Measurements from ENCODE around the gene ZNF778.

The ZNF778 gene

GRCh38 chr16:89174055-89174827 is 43.3 kb upstream of the ZNF778 start:
- Histone ChIP-seq H3K27ac (ENCODE audit: low read depth, low read length) (no peak overlapping the region; the same call in 1 of the 2 replicates), H3K4me3 (ENCODE audit: low read length) (no peak overlapping the region), H3K36me3 (ENCODE audit: insufficient read depth, low read length) (no peaks in the 10 kb centered on the region), H3K4me1 (ENCODE audit: insufficient read depth, low read length) (peaks cover 5% of the 10 kb centered on the region; the same call in 1 of the 2 replicates), H3K9me3 (ENCODE audit: insufficient read depth, low read depth, low read length) (no peaks in the 10 kb centered on the region), H3K27me3 (ENCODE audit: insufficient read depth, low read length) (peaks cover 31% of the 10 kb centered on the region), H3K9ac (ENCODE audit: low read depth, low read length) (no peak overlapping the region)
- 83% methylated on average over 23 of the region's 23 CpGs for WGBS

DNA sequence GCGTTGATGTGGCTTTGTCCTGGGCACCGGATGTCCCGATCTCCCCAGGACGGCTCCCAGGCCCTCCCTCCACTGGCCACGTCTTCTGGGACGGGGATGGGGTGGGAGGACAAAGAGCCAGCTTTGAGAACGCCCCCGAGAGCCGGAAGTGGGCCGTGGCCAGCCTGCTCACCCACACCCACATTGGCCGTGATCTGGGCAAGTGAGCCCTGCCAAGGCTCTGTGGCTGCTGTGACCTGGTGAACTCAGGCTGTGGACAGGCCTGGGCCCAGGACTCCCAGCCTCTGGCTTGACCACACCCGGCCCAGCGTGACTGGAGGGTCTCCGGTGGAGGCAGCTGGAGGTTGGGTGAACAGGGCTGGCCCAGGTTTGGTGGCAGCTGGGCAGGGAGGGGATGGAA is 42.6 kb upstream of the ZNF778 start:
- Histone ChIP-seq H3K27ac (ENCODE audit: low read depth, low read length) (no peak overlapping the region), H3K27me3 (ENCODE audit: insufficient read depth, low read length) (peaks cover 25% of the 10 kb centered on the region)

DNA sequence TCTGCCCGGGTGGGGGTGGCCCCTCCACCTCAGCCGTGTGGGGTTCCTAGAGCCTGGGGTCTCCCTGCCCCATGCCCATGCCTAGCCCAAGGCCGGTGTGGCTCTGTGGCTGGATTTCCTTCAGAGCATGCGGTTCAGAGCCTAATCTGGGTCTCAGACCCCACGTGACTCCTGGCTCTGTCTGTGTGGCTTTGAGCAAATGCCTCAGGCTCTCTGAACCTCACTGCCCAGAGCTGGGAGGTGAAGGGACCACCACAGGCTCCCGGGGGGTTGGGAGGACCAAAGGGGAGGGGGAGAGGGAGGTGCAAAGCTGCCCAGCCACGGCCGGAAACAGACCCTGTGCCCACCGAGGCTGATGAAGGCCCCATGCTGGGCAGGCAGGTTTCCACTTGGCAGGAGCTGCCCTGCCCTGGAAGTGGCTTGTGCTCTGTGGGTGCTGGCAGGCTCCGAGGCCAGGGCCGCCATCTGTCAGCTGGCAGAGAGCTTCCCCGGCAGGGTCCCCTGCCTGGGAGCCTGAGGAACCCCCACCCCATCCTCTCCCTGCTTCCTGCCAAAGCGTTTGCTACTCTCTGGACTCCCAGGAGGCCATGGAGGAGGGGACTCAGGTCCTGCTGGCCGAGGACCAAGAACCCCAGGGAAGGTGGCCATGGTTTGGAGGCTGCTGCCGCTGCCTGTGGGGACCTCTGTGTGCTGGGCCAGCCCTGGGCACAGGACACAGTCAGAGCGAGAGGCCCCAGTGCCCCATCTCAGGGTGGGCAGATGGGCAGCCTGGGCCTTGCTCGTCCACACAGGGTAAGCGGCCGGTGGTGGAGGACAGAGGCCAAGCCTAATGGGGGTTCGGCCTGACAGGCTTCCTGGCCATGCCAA is 42.0 kb upstream of the ZNF778 start:
- Histone ChIP-seq H3K9ac (ENCODE audit: low read depth, low read length) (no peak overlapping the region), H3K4me3 (ENCODE audit: low read length) (no peak overlapping the region), H3K27me3 (ENCODE audit: insufficient read depth, low read length) (peaks cover 19% of the 10 kb centered on the region), H3K9me3 (ENCODE audit: insufficient read depth, low read depth, low read length) (no peaks in the 10 kb centered on the region), H3K4me1 (ENCODE audit: insufficient read depth, low read length) (peaks cover 5% of the 10 kb centered on the region; the same call in 1 of the 2 replicates), H3K36me3 (ENCODE audit: insufficient read depth, low read length) (no peaks in the 10 kb centered on the region), H3K27ac (ENCODE audit: low read depth, low read length) (no peak overlapping the region)
- 88% methylated on average over 20 of the region's 20 CpGs for WGBS

More for the DNA sequence above, 42.6 kb upstream of the ZNF778 start:
- WGBS: 94% methylated on average over 14 of the region's 14 CpGs
- Histone ChIP-seq H3K4me3 (ENCODE audit: low read length) (no peak overlapping the region), H3K9me3 (ENCODE audit: insufficient read depth, low read depth, low read length) (no peaks in the 10 kb centered on the region), H3K4me1 (ENCODE audit: insufficient read depth, low read length) (peaks cover 5% of the 10 kb centered on the region; the same call in 1 of the 2 replicates), H3K9ac (ENCODE audit: low read depth, low read length) (no peak overlapping the region), H3K36me3 (ENCODE audit: insufficient read depth, low read length) (no peaks in the 10 kb centered on the region)

DNA sequence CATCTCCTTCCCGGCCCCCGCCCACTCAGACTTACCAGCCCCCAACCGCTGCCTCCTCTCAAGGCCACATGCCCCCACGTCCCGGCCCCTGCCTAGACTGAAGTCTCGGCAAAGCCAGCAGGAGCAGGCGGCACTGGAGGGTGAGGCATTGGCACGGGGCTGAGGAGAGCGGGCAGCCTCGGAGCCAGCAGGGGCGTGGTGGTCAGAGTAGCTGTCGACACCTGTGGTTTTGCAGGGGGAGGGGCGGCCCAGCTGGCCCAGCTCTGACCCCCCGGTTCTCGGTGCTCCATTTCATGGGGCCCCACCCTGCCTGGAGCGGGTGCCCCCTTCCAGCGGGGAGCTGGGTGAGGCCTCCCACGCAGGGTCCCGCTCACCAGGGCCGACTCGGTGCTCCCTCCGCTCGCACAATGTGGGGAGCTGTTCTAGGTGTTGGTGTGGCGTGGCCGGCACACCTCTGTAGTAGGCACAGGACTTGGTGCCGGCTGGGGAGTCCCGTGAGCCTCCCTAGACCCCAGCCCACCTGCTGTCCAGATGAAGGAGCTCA is 41.3 kb upstream of the ZNF778 start:
- WGBS: 90% methylated on average over 27 of the region's 27 CpGs
- H3K36me3 ChIP-seq (ENCODE audit: insufficient read depth, low read length): no peaks in the 10 kb centered on the region
- H3K27ac ChIP-seq (ENCODE audit: low read depth, low read length): no peak overlapping the region
- peaks cover 13% of the 10 kb centered on the region for H3K27me3 ChIP-seq (ENCODE audit: insufficient read depth, low read length)
- no peak overlapping the region for H3K9ac ChIP-seq (ENCODE audit: low read depth, low read length)
- no peak overlapping the region for H3K4me3 ChIP-seq (ENCODE audit: low read length)
- no peaks in the 10 kb centered on the region for H3K9me3 ChIP-seq (ENCODE audit: insufficient read depth, low read depth, low read length)
- H3K4me1 ChIP-seq (ENCODE audit: insufficient read depth, low read length): peaks cover 5% of the 10 kb centered on the region; the same call in 1 of the 2 replicates

DNA sequence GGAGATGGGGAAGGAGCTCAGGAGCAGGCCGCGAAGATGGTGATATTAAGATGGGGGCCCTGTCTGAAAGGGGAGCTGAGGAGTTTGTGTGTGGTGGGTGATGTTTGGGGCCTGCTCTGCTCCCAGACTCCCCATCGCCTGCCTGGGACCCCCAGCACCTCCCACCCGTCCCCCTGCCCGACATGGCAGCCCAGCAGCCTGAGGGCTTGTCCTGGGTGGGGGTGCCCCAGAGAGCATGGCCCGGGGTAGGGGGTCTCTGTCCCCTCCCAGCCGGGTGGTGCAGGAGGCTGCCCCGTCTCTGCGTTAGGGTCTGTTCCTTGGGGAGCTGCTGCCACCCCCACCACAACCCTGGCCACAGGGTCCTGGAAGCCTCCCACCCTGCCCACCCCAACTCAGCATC is 40.8 kb upstream of the ZNF778 start:
- H3K4me1 ChIP-seq (ENCODE audit: insufficient read depth, low read length): peaks cover 5% of the 10 kb centered on the region; the same call in 1 of the 2 replicates

DNA sequence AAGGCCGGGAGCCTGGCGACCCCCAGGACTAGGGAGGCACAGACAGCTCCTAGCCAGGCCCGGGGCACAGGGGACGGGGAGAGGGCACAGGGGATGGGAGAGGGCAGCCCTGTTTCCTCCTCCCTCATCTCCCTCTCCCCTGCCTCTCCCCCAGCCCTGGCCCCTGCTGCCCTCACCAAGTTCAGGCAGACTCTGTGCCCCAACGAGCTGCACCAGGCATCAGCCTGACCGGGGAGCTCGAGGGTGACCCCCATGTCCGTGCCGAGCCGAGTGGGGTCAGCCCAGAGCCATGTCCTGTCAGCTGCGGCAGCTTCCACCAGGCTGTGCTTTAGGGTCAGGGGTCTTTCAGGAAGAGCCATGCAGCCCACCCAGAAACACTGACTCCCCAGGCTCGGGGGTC is 40.0 kb upstream of the ZNF778 start:
- peaks cover 4% of the 10 kb centered on the region for H3K27me3 ChIP-seq (ENCODE audit: insufficient read depth, low read length)
- H3K27ac ChIP-seq (ENCODE audit: low read depth, low read length): no peak overlapping the region
- H3K9ac ChIP-seq (ENCODE audit: low read depth, low read length): no peak overlapping the region
- H3K4me1 ChIP-seq (ENCODE audit: insufficient read depth, low read length): peaks cover 5% of the 10 kb centered on the region; the same call in 1 of the 2 replicates
- no peak overlapping the region for H3K4me3 ChIP-seq (ENCODE audit: low read length)
- no peaks in the 10 kb centered on the region for H3K9me3 ChIP-seq (ENCODE audit: insufficient read depth, low read depth, low read length)
- 92% methylated on average over 12 of the region's 12 CpGs for WGBS
- no peaks in the 10 kb centered on the region for H3K36me3 ChIP-seq (ENCODE audit: insufficient read depth, low read length)

More for the DNA sequence above, 40.8 kb upstream of the ZNF778 start:
- no peak overlapping the region for H3K27ac ChIP-seq (ENCODE audit: low read depth, low read length)
- no peak overlapping the region for H3K9ac ChIP-seq (ENCODE audit: low read depth, low read length)
- 95% methylated on average over 9 of the region's 9 CpGs for WGBS
- H3K27me3 ChIP-seq (ENCODE audit: insufficient read depth, low read length): peaks cover 11% of the 10 kb centered on the region
- H3K9me3 ChIP-seq (ENCODE audit: insufficient read depth, low read depth, low read length): no peaks in the 10 kb centered on the region
- no peaks in the 10 kb centered on the region for H3K36me3 ChIP-seq (ENCODE audit: insufficient read depth, low read length)
- H3K4me3 ChIP-seq (ENCODE audit: low read length): no peak overlapping the region

DNA sequence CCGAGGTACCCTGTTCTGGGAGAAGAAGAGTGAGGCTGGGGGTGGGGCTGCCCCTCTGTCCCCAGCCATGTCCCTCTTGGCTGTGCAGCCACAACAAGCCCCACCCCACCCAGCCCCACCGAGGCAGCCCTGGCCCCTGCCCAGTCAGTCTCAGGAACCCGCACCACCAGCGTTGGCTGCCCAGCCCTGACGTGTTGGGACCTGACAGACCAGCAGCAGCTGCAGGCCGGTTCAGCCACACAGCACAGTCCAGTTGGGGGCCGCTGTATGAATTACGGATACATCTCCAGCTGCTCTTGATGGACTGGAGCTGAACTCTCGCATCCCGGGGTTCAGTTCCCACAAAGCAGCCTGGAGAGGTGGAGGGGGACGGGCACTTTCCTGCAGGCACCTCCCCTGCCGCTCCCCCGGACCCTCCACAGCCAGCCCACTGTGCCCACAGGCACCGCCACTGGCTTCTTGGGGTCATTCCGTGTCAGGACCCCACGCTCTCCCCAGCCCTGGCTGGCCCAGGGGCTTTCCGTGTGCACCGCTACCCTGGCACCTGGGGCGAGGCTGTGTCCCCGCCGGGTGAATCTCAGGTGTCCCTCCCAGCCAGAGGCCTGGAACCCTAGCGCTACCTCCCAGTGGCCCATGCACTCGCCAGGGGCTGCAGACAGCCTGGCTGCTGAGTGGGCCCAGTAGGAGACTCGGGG is 38.9 kb upstream of the ZNF778 start:
- Histone ChIP-seq H3K27me3 (ENCODE audit: insufficient read depth, low read length) (no peaks in the 10 kb centered on the region), H3K9me3 (ENCODE audit: insufficient read depth, low read depth, low read length) (no peaks in the 10 kb centered on the region), H3K36me3 (ENCODE audit: insufficient read depth, low read length) (no peaks in the 10 kb centered on the region), H3K4me3 (ENCODE audit: low read length) (no peak overlapping the region), H3K4me1 (ENCODE audit: insufficient read depth, low read length) (no peaks in the 10 kb centered on the region), H3K27ac (ENCODE audit: low read depth, low read length) (no peak overlapping the region), H3K9ac (ENCODE audit: low read depth, low read length) (no peak overlapping the region)
- WGBS: 90% methylated on average over 24 of the region's 24 CpGs

DNA sequence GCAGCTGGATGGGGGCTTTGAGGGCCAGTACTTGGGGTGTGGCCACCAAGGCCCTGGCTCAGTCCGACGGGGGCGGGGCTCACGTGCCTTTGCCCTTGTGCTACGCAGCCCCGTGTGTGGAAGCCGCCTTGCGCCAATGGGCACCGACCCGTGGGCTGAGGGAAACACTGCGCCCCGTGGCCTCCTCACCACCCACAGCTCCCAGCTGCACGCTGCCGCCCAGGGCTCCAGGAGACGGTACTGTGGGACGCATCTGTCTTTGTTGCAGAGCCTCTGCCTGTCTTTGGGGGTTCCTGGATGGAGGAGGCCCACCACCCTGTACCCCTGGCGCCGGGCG is 38.4 kb upstream of the ZNF778 start:
- Histone ChIP-seq H3K27me3 (ENCODE audit: insufficient read depth, low read length) (no peaks in the 10 kb centered on the region), H3K4me3 (ENCODE audit: low read length) (no peak overlapping the region), H3K9me3 (ENCODE audit: insufficient read depth, low read depth, low read length) (no peaks in the 10 kb centered on the region), H3K36me3 (ENCODE audit: insufficient read depth, low read length) (no peaks in the 10 kb centered on the region), H3K9ac (ENCODE audit: low read depth, low read length) (no peak overlapping the region), H3K27ac (ENCODE audit: low read depth, low read length) (no peak overlapping the region), H3K4me1 (ENCODE audit: insufficient read depth, low read length) (no peaks in the 10 kb centered on the region)
- 93% methylated on average over 19 of the region's 19 CpGs for WGBS

DNA sequence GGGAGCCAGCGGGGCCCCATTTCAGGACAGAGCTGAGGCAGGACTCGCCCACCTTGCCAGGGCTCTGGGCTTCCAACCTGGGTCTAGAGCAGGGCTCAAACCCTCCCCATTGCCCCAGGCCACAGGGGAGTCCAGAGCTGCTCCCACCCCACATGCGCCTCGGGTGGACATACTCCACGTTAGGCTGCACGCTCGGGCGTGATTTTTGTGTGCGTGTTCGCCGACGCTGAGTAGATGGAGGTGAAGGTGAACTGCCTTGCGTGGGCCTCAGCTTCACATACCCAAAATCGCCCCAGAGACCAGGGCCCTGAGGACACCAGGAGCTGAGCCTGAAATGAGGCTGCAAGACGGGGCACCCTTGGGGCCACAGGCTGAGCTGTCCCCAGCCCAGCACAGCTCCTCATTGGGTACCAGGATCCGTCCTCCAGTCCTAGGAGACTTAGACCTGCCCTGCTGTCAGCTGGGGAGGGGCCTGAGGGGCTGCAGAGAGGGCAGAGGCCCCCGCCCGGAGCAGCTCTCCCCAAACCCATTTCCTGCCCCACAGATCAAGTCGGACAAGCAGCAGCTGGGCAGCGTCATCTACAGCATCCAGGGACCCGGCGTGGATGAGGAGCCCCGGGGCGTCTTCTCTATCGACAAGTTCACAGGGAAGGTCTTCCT is 37.7 kb upstream of the ZNF778 start:
- H3K27me3 ChIP-seq (ENCODE audit: insufficient read depth, low read length): no peaks in the 10 kb centered on the region
- no peaks in the 10 kb centered on the region for H3K9me3 ChIP-seq (ENCODE audit: insufficient read depth, low read depth, low read length)
- H3K9ac ChIP-seq (ENCODE audit: low read depth, low read length): no peak overlapping the region
- H3K27ac ChIP-seq (ENCODE audit: low read depth, low read length): no peak overlapping the region
- H3K36me3 ChIP-seq (ENCODE audit: insufficient read depth, low read length): no peaks in the 10 kb centered on the region
- H3K4me1 ChIP-seq (ENCODE audit: insufficient read depth, low read length): no peaks in the 10 kb centered on the region
- H3K4me3 ChIP-seq (ENCODE audit: low read length): no peak overlapping the region
- 92% methylated on average over 25 of the region's 25 CpGs for WGBS

- Histone ChIP-seq H3K4me3 (ENCODE audit: low read length) (no peak overlapping the region), H3K9ac (ENCODE audit: low read depth, low read length) (no peak overlapping the region), H3K4me1 (ENCODE audit: insufficient read depth, low read length) (no peaks in the 10 kb centered on the region), H3K36me3 (ENCODE audit: insufficient read depth, low read length) (no peaks in the 10 kb centered on the region), H3K9me3 (ENCODE audit: insufficient read depth, low read depth, low read length) (no peaks in the 10 kb centered on the region), H3K27me3 (ENCODE audit: insufficient read depth, low read length) (no peaks in the 10 kb centered on the region), H3K27ac (ENCODE audit: low read depth, low read length) (no peak overlapping the region)
- WGBS: 75% methylated on average over 13 of the region's 13 CpGs
Measured at GRCh38 chr16:89183463-89183862, 34.0 kb upstream of the ZNF778 start.
